Testis (tissue), 2 donors: ENCODE results near the gene VMAC.

Experiments
- CTCF ChIP-seq, 3 experiments: fragments of 450-650 bp in 2 of 3; fragments of 200-600 bp in 1 of 3; sonication (generic) in 1 of 3; IDR thresholded peaks; one replicate each; pipeline ENCODE4 v1.5.1; 2016 to 2019; ENCODE audit warnings: antibody characterized with exemption in 3 of 3, mild to moderate bottlenecking in 2 of 3, moderate library complexity in 1 of 3
- POLR2A ChIP-seq: fragments of 450-650 bp; IDR thresholded peaks from one replicate; pipeline ENCODE4 v1.6.1; 2017; ENCODE audit warnings: antibody characterized with exemption, mild to moderate bottlenecking, moderate library complexity

GRCh38 chr19:5949792-5950305 is 45.2 kb downstream of the VMAC start:
- TF ChIP-seq POLR2A = no peak
- TF ChIP-seq CTCF (IDR thresholded peaks at IDR 0.05) = no peak
